HG03066 (cell line): ENCODE data around the gene SCARB1.
"Not testable (repeated sequence)": the region's sequence is repeated elsewhere in the genome, so short reads cannot be mapped to it uniquely, and the experiment has no call there.

Experiments used
- ATAC-seq: cut with Tn5 transposase; IDR thresholded peaks from one replicate; pipeline ENCODE4 v1.9.1; 2021; ENCODE audit warnings: low read depth; ENCODE audit not compliant: unreplicated experiment

The SCARB1 gene

GRCh38 chr12:124863416-124864325, at the start of gene SCARB1:
Gene SCARB1, minus strand, starts transcription at chr12:124863864. Its CDS starts 144 bp downstream, at chr12:124863720.
- ATAC-seq: peak; percentile 70

- not testable (repeated sequence) for ATAC-seq
Measured at GRCh38 chr12:124912529-124913287, 49.0 kb upstream of the SCARB1 start.

- not testable (repeated sequence) for ATAC-seq
Measured at GRCh38 chr12:124911521-124911920, 47.9 kb upstream of the SCARB1 start.

- ATAC-seq: no peak
Measured at GRCh38 chr12:124910561-124911478, 47.2 kb upstream of the SCARB1 start.

- ATAC-seq: no peak
Measured at GRCh38 chr12:124909831-124910560, 46.3 kb upstream of the SCARB1 start.

- no peak for ATAC-seq
Measured at GRCh38 chr12:124906606-124907261, 43.1 kb upstream of the SCARB1 start.

GRCh38 chr12:124904306-124905098, 40.8 kb upstream of the SCARB1 start:
- ATAC-seq: no peak

- no peak for ATAC-seq
Measured at GRCh38 chr12:124902916-124903315, 39.3 kb upstream of the SCARB1 start.

- no peak for ATAC-seq
Measured at GRCh38 chr12:124901003-124901402, 37.3 kb upstream of the SCARB1 start.

- ATAC-seq: not testable (repeated sequence)
Measured at GRCh38 chr12:124900345-124900795, 36.7 kb upstream of the SCARB1 start.

- ATAC-seq: no peak
Measured at GRCh38 chr12:124898923-124899294, 35.2 kb upstream of the SCARB1 start.

GRCh38 chr12:124898200-124898922, 34.7 kb upstream of the SCARB1 start:
- no peak for ATAC-seq

GRCh38 chr12:124896461-124896860, 32.8 kb upstream of the SCARB1 start:
- ATAC-seq: no peak

- peak; percentile 53 for ATAC-seq
Measured at GRCh38 chr12:124893792-124894516, 30.3 kb upstream of the SCARB1 start.

GRCh38 chr12:124888260-124888659, 24.6 kb upstream of the SCARB1 start:
- ATAC-seq: no peak

GRCh38 chr12:124887766-124888165, 24.1 kb upstream of the SCARB1 start:
- not testable (repeated sequence) for ATAC-seq
